Fibroblast of lung (primary cell): Measurements from ENCODE around the gene SRSF5.

Experiments
- CTCF ChIP-seq, 2 donors: IDR thresholded peaks in 1 of 2; conservative IDR thresholded peaks in 1 of 2; 1 replicate in 1 of 2; 2 replicates in 1 of 2; pipeline ENCODE4 v1.5.1; 2011 to 2012; ENCODE audit warnings: low read length in 2 of 2, control low read depth in 1 of 2, inconsistent platforms in 1 of 2, low read depth in 1 of 2, mild to moderate bottlenecking in 1 of 2
- EZH2 ChIP-seq: IDR thresholded peaks from 2 replicates; pipeline ENCODE4 v1.5.1; 2012; ENCODE audit warnings: low read length, control low read depth, mild to moderate bottlenecking; ENCODE audit errors: missing control alignments

DNA sequence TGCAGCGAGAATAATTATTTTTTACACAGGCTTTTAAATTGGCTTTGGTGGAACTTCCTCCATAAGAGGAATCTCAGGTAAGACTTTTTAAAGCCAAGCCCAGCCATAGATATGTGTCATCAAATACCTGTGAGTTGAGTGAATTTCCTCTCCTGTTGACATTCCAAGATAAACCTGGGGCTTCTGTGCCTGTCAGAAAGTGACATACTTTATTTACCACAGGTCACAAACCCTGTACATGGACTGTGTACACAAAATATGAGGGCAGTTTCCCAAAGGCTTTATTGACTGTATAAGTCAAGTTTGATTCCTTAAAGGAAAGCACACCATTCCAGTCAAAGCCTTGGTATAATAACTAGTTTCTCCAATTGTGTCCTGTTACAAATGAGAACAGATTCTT, 25.9 kb upstream of the SRSF5 start:
- TF ChIP-seq EZH2, result no peak
- TF ChIP-seq CTCF (conservative IDR thresholded peaks at IDR 0.05 in 1 of 2, IDR thresholded peaks at IDR 0.05 in 1 of 2; ENCODE audit: low read depth in 1 of 2, low read length in 2 of 2), result no peak
